Neural crest cell (in vitro differentiated cells): ENCODE results near the gene FHIP1A. TPM values are rescaled to one million over a fixed set of nuclear protein-coding genes. Genes with fewer than 3 reads are reported as not detected.

Source experiments
- DNase-seq: peaks from one replicate; pipeline ENCODE4 v3.0.0; 2021; ENCODE audit warnings: low read depth, mixed read lengths, low spot score
- H3K27ac Mint-ChIP-seq: one replicate; pipeline ENCODE4 v1.8.0; 2021; ENCODE audit warnings: mild to moderate bottlenecking, mixed read lengths; ENCODE audit not compliant: unreplicated experiment
- H3K27me3 Mint-ChIP-seq: 2 replicates; pipeline ENCODE4 v1.8.0; 2021; ENCODE audit warnings: low read depth, mild to moderate bottlenecking, mixed read lengths
- H3K36me3 Mint-ChIP-seq: 2 replicates; pipeline ENCODE4 v1.8.0; 2021; ENCODE audit warnings: low read depth, mild to moderate bottlenecking, mixed read lengths
- H3K4me1 Mint-ChIP-seq: 2 replicates; pipeline ENCODE4 v1.8.0; 2021; ENCODE audit warnings: mixed read lengths
- H3K4me3 Mint-ChIP-seq: one replicate; pipeline ENCODE4 v1.8.0; 2021; ENCODE audit warnings: mild to moderate bottlenecking, mixed read lengths
- H3K9me3 Mint-ChIP-seq: 2 replicates; pipeline ENCODE4 v1.8.0; 2021; ENCODE audit warnings: mixed read lengths
- CTCF ChIP-seq: fragments of 200-600 bp; sonication (generic); conservative IDR thresholded peaks from 2 replicates; pipeline ENCODE4 v1.5.0; 2021; ENCODE audit warnings: antibody characterized with exemption, mild to moderate bottlenecking
- total RNA-seq: library from RNA; stranded (reverse); gene quantifications from 2 replicates; pipeline ENCODE4 v1.2.1, GENCODE V29; 2021

FHIP1A gene
- total RNA-seq, 1 donor from 2014 or later, result not detected

DNA sequence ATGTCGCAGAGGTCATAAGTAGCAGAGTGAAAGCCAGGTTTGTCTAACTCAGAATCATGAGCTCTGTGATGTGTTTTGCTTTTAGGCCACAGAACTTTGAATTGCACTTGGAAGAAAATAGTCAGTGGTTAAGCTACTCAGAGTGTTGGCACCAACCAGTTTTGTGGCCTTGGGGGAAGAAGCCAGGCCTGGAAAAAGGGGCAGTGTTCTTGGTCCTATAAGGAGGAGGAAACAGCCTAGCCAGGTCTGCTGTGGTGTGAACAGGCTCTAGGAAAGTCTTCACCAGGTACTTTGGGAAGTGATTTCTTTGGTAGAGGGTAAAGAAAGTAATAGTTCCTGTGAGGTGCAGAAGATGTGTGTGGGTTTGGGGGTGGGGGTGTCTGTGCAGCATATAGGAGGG is 49.2 kb downstream of the FHIP1A start:
- Mint-ChIP-seq H3K4me1 (no peaks in the 10 kb centered on the region), H3K4me3 (no peak overlapping the region), H3K27ac (no peak overlapping the region), H3K9me3 (no peaks in the 10 kb centered on the region), H3K36me3 (no peaks in the 10 kb centered on the region), H3K27me3 (no peaks in the 10 kb centered on the region)
- TF ChIP-seq CTCF, result no peak
- no peak for DNase-seq

Other genes with a start within 250 kb of the FHIP1A start
- not detected in 2 replicates for gene PRSS48, start 132.0 kb upstream of the FHIP1A start, total RNA-seq
- gene SH3D19, start 83.6 kb upstream of the FHIP1A start, total RNA-seq, result 25.1 and 28.6 TPM in 2 replicates